ENCODE results near the gene WNK2. TPM values are rescaled to one million over a fixed set of nuclear protein-coding genes. Genes with fewer than 3 reads are reported as not detected.

Gene WNK2
- total and polyA plus RNA-seq, 12 donors: 16.6 to 236 (median 178) TPM

DNA sequence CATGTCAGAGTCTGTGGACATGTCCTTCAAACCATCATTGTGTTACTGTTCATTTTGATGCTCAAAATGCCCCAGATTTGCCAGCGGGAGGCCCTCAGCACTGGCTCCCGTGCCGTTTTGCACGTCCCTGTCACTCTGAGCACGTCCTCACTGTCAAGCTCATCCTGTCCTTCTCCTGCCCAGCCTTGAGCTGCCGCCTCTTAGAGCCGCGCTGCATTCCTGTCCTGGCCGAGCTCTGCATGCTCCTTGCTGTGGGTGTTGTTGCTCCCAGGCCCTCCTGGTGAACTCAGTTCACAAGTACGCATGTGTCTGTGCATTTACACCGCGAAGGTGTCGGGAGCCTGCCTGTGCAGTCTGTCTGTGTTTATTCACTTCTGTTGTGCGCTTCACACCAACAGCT lies 62.2 kb downstream of the WNK2 start:
- intact Hi-C loops (cut with DNase I): no loop called here
- peaks cover 0 to 17% (median 0%) of the 10 kb centered on the region in 9 donors for H3K36me3 ChIP-seq
- H3K27me3 ChIP-seq: no peaks in the 10 kb centered on the region
- H3K4me1 ChIP-seq: peaks cover 0 to 35% (median 15%) of the 10 kb centered on the region in 9 donors
- ATAC-seq (peak in 1 of 8 donors; percentile 16), DNase-seq (no peak)
- 50 to 61% methylated on average over 14 of the region's 14 CpGs for WGBS, 2 donors
- H3K27ac ChIP-seq: no peak overlapping the region
- no peaks in the 10 kb centered on the region for H3K9me3 ChIP-seq
- no peak for TF ChIP-seq CTCF (IDR thresholded peaks at IDR 0.05)
- H3K4me3 ChIP-seq: no peak overlapping the region

DNA sequence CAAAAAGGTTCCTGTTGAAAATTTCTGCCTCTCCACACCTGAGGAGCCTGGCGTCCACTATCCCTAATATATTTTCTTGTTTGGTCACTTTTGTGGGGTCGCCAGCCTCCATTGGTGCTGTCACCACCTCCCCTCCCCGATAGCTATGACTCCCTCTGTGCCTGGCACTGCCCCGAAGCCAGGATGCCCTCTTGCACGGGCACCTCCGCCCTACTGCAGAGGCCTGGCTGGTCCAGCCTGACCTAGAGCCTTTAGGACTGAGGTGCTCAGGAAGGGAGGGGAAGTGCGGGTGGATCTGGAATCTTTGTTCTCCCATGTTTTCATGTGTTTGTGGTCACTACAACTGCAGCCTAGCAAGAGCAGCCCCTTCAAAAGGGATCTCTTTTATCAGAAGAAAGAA lies 62.6 kb downstream of the WNK2 start:
- Histone ChIP-seq H3K27me3 (no peaks in the 10 kb centered on the region), H3K27ac (no peak overlapping the region), H3K4me3 (no peak overlapping the region), H3K9me3 (no peaks in the 10 kb centered on the region), H3K36me3 (peaks cover 0 to 17% (median 0%) of the 10 kb centered on the region in 9 donors), H3K4me1 (peaks cover 0 to 35% (median 15%) of the 10 kb centered on the region in 9 donors)
- no peak for TF ChIP-seq CTCF (IDR thresholded peaks at IDR 0.05)
- WGBS, 2 donors: 74 to 77% methylated on average over 7 of the region's 7 CpGs
- DNase-seq (no peak), ATAC-seq (peak in 1 of 8 donors; percentile 30)
- intact Hi-C loops (cut with DNase I): no loop called here

- Histone ChIP-seq H3K27me3 (no peaks in the 10 kb centered on the region), H3K36me3 (peaks cover 0 to 16% (median 0%) of the 10 kb centered on the region in 9 donors), H3K27ac (no peak overlapping the region), H3K4me1 (peaks cover 0 to 39% (median 15%) of the 10 kb centered on the region in 9 donors), H3K4me3 (no peak overlapping the region), H3K9me3 (no peaks in the 10 kb centered on the region)
- no peak for TF ChIP-seq CTCF (IDR thresholded peaks at IDR 0.05)
- ATAC-seq: no peak
- WGBS, 2 donors: 89 to 93% methylated on average over 36 of the region's 36 CpGs
- DNase-seq: no peak
- intact Hi-C loops (cut with DNase I): no loop called here
Measured at GRCh38 chr9:93247099-93247865, 63.3 kb downstream of the WNK2 start.

DNA sequence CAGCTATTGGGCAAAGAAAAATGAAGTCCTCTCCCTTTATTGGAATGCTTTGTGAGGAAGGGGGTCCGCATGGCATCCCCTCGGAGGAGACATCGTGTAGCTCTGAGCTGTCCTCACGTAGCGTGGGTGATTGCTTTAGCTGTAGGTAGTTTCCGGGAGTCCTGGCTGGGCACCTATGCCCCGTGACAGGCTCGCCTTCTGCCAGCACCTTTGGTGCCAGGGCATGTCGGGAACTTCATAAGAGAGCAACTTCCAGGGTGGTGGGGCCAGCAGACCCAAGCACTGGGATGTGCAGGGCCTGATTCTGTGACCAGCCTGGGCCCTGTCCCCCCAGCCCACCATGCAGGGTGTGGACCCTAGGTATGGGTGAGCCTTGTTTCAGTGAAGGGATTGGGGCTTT lies 64.0 kb downstream of the WNK2 start:
- no peak overlapping the region for H3K4me3 ChIP-seq
- no peak for TF ChIP-seq CTCF (IDR thresholded peaks at IDR 0.05)
- no peaks in the 10 kb centered on the region for H3K9me3 ChIP-seq
- intact Hi-C loops (cut with DNase I): no loop called here
- peaks cover 0 to 13% (median 0%) of the 10 kb centered on the region in 9 donors for H3K36me3 ChIP-seq
- 53 to 63% methylated on average over 9 of the region's 9 CpGs for WGBS, 2 donors
- H3K27me3 ChIP-seq: no peaks in the 10 kb centered on the region
- no peak overlapping the region for H3K27ac ChIP-seq
- DNase-seq (no peak), ATAC-seq (peak in 1 of 8 donors; percentile 58)
- peaks cover 0 to 45% (median 15%) of the 10 kb centered on the region in 9 donors for H3K4me1 ChIP-seq

Measured in heart right ventricle (tissue), 16 donors.